CD1c-positive myeloid dendritic cell (primary cell): ENCODE measurements around the gene PGAP2.
"Not testable (repeated sequence)": the region's sequence is repeated elsewhere in the genome, so short reads cannot be mapped to it uniquely, and the experiment has no call there.

Source experiments
- DNase-seq: peaks from one replicate; pipeline ENCODE4 v3.0.0-alpha.2; 2016; ENCODE audit errors: extremely low spot score

PGAP2 gene

GRCh38 chr11:3803726-3804495 lies 4.4 kb upstream of the PGAP2 start:
- no peak for DNase-seq

GRCh38 chr11:3808861-3809623 lies 682 bp downstream of the PGAP2 start:
- peak; percentile 68 for DNase-seq

GRCh38 chr11:3809624-3809928 lies 1.2 kb downstream of the PGAP2 start:
- no peak for DNase-seq

DNA sequence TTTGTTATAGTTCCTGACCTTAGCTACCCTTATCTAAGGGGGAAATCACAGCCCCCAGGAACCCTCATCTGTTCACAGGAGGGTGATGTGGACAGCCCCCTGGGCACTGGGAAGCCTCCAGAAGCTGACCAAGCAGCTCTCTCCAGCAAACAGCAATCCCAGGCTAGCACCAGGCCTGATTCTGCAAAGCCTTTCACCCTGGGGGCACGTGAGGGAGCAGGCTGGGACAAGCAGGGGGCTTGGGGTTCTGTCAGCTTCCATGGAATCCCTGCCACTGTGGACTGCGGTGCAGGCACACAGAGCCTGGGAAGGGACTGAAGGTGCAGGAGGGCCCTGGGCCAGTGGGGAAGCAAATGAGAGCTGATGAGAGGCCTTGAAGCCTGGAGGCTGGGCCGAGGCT lies 2.1 kb downstream of the PGAP2 start:
- no peak for DNase-seq

DNA sequence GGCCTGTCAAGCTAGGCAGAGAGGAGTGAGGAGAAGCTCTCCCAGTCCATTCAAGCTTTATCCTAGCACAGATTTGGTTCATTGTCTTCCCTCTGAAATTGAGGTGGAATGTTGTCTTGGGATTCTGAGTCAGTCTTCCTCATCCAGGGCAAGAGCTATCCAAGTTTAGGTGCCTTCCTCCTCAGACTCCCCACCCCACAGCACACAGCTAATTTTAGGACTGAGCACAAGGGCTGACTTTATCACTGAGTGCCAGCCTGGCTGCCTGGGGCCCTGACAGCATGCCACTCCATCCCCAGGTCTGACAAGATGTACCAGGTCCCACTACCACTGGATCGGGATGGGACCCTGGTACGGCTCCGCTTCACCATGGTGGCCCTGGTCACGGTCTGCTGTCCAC lies 2.6 kb downstream of the PGAP2 start:
- no peak for DNase-seq

- not testable (repeated sequence) for DNase-seq
Observed at GRCh38 chr11:3814832-3815231, 6.5 kb downstream of the PGAP2 start.

- DNase-seq: no peak
Observed at GRCh38 chr11:3815845-3816244, 7.5 kb downstream of the PGAP2 start.

- no peak for DNase-seq
Observed at GRCh38 chr11:3816673-3817072, 8.3 kb downstream of the PGAP2 start.

DNA sequence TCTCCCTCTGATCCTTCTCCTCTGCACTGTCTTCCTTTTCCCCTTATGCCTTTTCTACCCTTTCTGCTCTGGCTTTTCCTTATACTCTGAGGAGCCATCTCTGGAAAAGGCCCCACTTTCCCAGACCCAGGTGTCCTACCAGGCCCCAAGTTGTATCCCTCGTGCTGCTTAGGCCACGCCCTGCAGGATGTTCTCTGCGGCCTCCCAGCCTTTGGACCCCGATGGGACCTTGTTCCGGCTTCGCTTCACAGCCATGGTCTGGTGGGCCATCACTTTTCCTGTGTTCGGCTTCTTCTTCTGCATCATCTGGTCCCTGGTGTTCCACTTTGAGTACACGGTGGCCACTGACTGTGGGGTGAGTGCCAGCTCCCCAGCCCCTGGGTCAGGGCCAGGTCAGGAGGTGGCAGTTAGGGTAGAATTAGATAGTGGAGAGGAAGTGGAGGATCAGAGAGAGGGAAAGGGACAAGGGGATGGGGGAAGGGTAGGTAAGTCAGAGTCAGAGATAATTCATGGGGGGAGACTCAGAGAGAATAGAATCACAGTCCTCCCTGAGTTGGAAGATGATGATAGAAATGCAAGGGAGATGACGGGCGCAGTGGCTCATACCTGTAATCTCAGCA lies 8.9 kb downstream of the PGAP2 start:
- no peak for DNase-seq

DNA sequence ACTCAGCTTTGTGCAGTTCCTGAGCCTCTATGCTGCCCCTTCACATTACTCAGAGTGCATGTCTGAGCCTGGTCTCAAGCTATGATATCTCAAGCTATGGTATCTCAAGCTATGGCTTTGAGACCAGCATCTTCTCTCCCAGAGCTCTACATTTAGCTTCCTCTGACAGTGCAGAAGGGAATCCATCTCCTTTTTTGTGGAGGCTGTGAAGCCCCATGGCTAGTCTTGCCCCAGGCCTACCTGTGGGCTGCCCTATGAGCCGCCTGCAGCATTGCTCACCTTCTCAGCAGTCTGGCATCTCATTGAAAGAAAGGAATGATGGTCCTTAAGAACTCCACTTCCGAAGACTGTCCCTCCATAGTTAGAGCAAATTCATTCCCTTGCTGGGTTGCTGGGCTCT lies 12.6 kb downstream of the PGAP2 start:
- DNase-seq: no peak

DNA sequence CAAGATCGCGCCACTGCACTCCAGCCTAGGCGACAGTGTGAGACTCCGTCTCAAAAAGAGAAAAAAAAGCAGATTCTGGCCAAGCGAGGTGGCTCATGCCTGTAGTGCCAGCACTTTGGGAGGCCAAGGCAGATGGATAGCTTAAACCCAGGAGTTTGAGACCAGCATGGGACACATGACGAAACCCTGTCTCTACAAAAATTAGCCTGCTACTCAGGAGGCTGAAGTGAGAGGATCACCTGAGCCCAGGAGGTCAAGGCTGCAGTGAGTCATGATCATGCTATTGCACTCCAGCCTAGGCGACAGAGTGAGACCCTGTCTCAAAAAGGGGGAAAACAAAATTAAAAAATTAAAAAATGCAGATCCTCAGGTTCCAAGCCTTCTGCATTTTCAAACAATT lies 14.0 kb downstream of the PGAP2 start:
- no peak for DNase-seq

DNA sequence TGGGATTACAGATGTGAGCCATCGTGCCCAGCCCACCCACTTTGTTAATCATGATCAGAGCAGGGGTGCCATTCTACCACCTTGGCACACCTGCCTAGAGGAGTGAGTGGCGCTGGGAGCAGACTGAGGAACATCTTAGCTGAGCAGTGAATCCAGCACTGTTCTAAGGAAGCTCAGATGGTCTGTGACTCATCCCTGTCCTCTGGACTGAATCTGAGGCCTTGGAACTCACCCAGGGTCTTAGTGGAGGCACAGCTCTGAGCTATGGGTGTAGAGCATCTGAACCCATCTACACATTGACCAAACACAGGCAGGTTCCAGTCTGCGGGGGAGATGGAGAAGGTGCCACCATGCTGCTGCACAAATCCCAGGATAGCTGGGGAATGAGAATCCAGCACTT lies 14.9 kb downstream of the PGAP2 start:
- no peak for DNase-seq

- DNase-seq: no peak
Observed at GRCh38 chr11:3823762-3824506, 15.6 kb downstream of the PGAP2 start.

DNA sequence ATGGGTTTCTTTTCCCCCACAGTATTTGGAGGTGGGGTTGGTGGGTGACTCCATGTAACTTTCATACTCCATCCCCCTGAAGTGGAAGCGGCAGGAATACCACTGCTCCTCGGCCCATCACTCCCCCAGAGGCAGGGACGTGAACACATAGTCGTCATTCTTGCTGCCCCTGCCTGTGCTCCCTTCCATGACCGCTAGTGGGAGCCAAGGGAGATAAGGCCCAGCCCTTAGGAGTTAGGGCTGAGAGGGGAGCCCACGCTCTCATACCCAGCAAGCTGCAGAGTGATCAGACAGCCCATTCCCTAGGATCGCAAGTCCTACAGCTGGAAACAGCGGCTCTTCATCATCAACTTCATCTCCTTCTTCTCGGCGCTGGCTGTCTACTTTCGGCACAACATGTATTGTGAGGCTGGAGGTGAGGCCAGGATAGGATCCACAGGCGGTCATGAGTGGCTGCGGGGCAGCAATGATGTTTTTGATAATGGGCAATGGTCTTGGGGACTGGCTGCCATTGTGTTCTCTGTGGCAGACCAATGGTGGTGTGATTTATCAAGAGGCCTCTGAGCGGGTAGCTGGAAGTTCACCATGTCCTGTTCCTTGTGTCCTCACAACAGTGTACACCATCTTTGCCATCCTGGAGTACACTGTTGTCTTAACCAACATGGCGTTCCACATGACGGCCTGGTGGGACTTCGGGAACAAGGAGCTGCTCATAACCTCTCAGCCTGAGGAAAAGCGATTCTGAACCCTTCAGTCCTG lies 16.5 kb downstream of the PGAP2 start:
- peak; percentile 82 for DNase-seq

DNA sequence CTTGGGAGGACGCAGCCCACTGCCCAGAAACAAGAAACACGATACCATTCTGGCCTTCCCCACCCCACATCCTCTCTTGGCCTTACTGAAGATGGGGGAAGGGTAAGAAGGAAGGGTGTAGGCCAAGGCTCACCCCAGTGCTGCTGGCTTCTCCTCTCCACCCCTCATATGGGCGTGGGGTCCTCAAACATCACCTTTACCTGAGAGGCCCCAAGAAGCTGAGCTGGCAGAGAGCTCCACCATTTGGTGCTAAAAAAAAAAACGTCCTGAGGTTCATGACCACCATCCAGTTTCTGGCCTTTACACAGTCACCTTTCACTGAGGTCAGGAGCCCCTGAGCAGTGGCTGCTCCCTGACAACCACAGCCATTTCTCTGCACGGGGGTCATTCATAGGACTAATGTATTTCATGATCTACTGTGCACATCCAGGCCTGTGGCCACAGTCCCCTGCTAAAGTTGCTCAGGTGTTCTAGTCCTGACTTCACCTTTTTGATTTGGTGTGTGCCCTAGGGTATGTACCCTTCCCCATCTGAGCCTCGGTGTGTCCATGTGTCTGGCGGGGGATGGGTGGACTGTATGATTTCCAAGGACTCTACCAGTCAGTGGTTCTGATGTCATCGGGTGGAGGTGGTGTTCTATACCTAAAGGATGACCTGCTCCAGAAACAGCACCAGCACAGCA lies 17.3 kb downstream of the PGAP2 start:
- no peak for DNase-seq

DNA sequence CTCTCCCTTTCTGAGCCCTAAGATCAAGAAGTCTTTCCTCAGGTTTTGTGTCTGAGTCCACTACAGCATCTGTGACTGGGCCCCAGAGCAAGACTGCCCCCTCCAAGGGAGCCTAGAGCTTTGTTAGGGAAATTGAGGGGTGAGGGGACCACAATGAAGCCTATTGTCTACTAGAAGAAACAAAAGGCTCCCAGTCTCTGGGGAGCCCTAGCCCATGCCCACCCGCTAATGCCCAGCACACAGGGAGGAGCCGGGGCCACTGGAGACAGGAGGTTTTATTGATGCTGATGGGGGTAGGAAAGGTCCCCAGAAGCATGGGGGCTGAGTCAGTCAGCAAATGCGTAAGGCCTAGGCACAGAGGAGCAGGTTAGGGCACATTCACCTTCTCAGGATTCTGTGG lies 18.4 kb downstream of the PGAP2 start:
- no peak for DNase-seq

DNA sequence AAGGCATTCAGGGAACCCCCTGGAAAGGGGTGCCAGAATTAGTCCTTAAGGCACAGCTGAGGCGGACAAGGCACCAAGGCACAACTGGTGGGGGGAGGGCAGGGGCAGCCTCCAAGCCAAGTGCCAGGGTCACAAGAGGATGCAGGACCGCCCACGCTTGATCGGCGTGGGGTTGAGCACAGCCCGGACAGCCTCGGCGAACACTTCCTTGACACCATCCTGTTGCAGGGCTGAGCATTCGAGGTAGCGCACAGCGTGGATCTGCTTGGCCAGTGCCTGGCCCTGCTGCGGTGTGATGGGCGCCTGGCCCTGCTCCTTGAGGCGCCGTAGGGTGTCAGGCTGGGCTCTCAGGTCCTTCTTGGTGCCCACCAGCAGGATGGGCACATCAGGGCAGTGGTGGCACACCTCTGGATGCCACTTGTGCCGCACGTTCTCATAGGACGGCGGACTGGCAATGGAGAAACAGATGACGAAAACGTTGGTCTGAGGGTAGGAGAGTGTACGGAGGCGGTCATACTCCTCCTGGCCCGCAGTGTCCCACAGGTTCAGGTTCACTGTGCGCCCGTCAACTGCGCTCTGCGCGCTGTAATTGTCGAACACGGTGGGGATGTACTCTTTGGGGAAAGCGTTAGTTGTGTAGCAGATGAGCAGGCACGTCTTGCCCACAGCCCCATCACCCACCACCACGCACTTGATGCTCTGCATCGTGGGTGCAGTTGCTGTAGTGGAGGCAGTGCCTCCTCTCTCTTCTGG lies 19.2 kb downstream of the PGAP2 start:
- no peak for DNase-seq

- DNase-seq: no peak
Observed at GRCh38 chr11:3830088-3830487, 21.7 kb downstream of the PGAP2 start.

DNA sequence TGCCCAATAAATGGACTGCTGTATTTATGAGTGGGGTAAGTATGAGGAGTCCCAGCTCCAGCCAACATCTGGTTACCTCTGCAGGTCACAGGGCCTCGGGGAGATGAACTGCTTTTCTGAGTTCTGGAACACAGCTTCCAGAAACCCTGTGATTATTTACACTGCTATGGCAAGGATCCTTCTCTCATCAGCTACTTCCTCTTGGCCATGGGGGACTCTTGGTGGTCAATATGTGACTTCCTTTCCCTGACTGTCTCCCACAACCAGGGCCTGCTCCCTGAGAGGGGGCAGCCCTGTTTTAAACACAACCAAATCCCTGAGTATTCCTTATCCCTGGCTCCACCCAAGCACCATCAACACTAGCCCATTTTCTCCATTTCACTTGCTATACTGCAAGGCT lies 22.4 kb downstream of the PGAP2 start:
- DNase-seq: peak; percentile 44
